DOHH2 (cell line): Measurements from ENCODE around the gene CR1.
"Not testable (repeated sequence)": the region's sequence is repeated elsewhere in the genome, so short reads cannot be mapped to it uniquely, and the experiment has no call there.

Source experiments
- H3F3A ChIP-seq: fragments of 200-600 bp; sonication (generic), shearing (Covaris generic); 2 replicates; pipeline ENCODE4 v1.6.0; 2016; ENCODE audit warnings: antibody characterized with exemption, mild to moderate bottlenecking; ENCODE audit not compliant: control insufficient read depth, insufficient read depth
- H3K27ac ChIP-seq: fragments of 200-600 bp; sonication (generic); 2 replicates; pipeline ENCODE4 v1.5.1; 2014; ENCODE audit warnings: low read depth, mild to moderate bottlenecking, low read length, moderate library complexity
- H3K27me3 ChIP-seq: fragments of 200-600 bp; sonication (generic); 2 replicates; pipeline ENCODE4 v1.6.1; 2014; ENCODE audit warnings: mild to moderate bottlenecking, low read length, mixed read lengths; ENCODE audit not compliant: control insufficient read depth
- H3K36me3 ChIP-seq: fragments of 200-600 bp; sonication (generic); 2 replicates; pipeline ENCODE4 v1.6.1; 2014; ENCODE audit warnings: mild to moderate bottlenecking, low read length, moderate library complexity, mixed read lengths; ENCODE audit not compliant: control insufficient read depth
- H3K4me1 ChIP-seq: fragments of 200-600 bp; sonication (generic); 2 replicates; pipeline ENCODE4 v1.6.1; 2014; ENCODE audit warnings: mild to moderate bottlenecking, low read length, mixed read lengths; ENCODE audit not compliant: control insufficient read depth
- H3K4me2 ChIP-seq: fragments of 200-600 bp; sonication (generic); 2 replicates; pipeline ENCODE4 v1.6.0; 2014; ENCODE audit warnings: mild to moderate bottlenecking, low read length, moderate library complexity
- H3K4me3 ChIP-seq: fragments of 200-600 bp; sonication (generic); 2 replicates; pipeline ENCODE4 v1.5.1; 2014; ENCODE audit warnings: mild to moderate bottlenecking, low read length, mixed read lengths
- H3K79me2 ChIP-seq: fragments of 200-600 bp; sonication (generic); 2 replicates; pipeline ENCODE4 v1.6.1; 2014; ENCODE audit warnings: mild to moderate bottlenecking, low read length, mixed read lengths; ENCODE audit not compliant: control insufficient read depth
- H3K9me2 ChIP-seq: fragments of 200-600 bp; sonication (generic); replicated peaks from 2 replicates; pipeline ENCODE4 v1.6.1; 2014; ENCODE audit warnings: mild to moderate bottlenecking, low read length, mixed read lengths; ENCODE audit not compliant: control insufficient read depth
- H3K9me3 ChIP-seq: fragments of 200-600 bp; sonication (generic); 2 replicates; pipeline ENCODE4 v1.6.1; 2014; ENCODE audit warnings: antibody characterized with exemption, low read length, mixed read lengths; ENCODE audit not compliant: control insufficient read depth, insufficient read depth
- H4K20me1 ChIP-seq: fragments of 200-600 bp; sonication (generic); 2 replicates; pipeline ENCODE4 v1.6.0; 2014; ENCODE audit warnings: low read depth, mild to moderate bottlenecking, antibody characterized with exemption, low read length, moderate library complexity; ENCODE audit not compliant: control insufficient read depth, insufficient read depth
- EZH2phosphoT487 ChIP-seq: fragments of 200-600 bp; sonication (generic); IDR thresholded peaks from 2 replicates; pipeline ENCODE4 v1.6.1; 2017; ENCODE audit warnings: borderline replicate concordance, mild to moderate bottlenecking, antibody characterized with exemption, low read length, moderate library complexity, mixed read lengths
- TF ChIP-seq, protein P1 (sequence below): fragments of 200-600 bp; sonication (generic); IDR thresholded peaks from one replicate; pipeline ENCODE4 v1.5.1; 2014; ENCODE audit warnings: antibody characterized with exemption, mild to moderate bottlenecking, low read depth, low read length; ENCODE audit not compliant: poor library complexity, severe bottlenecking

CR1 gene

DNA sequence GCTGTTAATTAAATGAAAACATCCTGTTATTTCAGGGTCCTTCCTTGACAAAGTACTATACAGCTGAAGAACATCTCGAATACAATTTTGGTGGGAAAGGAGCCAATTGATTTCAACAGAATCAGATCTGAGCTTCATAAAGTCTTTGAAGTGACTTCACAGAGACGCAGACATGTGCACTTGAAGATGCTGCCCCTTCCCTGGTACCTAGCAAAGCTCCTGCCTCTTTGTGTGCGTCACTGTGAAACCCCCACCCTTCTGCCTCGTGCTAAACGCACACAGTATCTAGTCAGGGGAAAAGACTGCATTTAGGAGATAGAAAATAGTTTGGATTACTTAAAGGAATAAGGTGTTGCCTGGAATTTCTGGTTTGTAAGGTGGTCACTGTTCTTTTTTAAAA, 143.4 kb downstream of the CR1 start:
- H4K20me1 ChIP-seq, H3K79me2 ChIP-seq, H3K36me3 ChIP-seq, H3K9me3 ChIP-seq, H3K27ac ChIP-seq, H3K4me2 ChIP-seq, H3K4me3 ChIP-seq, H3K4me1 ChIP-seq, H3K27me3 ChIP-seq, H3F3A ChIP-seq, H3K9me2 ChIP-seq: not testable (repeated sequence)

DNA sequence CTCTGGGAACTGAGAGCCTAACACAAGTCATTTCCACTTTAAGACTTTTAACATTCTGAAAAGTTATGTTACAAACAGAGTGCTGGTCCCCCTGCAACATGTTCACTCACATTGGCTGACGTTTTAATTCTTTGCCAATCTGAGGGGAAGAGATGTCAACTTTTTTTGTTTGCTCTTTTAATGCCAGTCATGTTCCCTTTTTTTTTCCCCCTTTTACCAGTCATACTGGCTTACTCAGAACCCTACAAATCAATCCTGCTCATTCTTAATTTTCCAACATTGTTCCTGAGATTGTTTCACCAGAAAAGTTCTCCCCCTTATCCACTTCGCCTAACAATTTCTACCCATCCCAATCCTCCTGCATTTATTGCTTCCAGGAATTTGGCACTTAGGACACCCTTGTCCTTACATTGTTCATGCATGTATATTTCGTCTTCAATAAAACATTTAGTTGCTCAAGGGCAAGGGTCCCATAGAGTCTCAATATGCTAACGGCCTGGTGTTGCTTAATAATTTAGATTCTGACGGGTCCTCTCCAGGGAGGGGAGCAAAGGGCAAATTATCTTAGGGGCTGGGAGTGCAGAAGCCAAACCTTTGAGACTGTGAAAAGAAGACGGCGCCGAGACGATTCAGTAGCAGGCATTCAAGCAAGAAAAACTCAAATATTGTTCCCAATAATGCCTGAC, 148.4 kb downstream of the CR1 start:
- H3K9me3 ChIP-seq = no peaks in the 10 kb centered on the region
- no peaks in the 10 kb centered on the region for H4K20me1 ChIP-seq
- no peak overlapping the region for H3K4me2 ChIP-seq
- H3K79me2 ChIP-seq = no peaks in the 10 kb centered on the region
- H3K36me3 ChIP-seq = no peaks in the 10 kb centered on the region
- TF ChIP-seq, protein P1, sequence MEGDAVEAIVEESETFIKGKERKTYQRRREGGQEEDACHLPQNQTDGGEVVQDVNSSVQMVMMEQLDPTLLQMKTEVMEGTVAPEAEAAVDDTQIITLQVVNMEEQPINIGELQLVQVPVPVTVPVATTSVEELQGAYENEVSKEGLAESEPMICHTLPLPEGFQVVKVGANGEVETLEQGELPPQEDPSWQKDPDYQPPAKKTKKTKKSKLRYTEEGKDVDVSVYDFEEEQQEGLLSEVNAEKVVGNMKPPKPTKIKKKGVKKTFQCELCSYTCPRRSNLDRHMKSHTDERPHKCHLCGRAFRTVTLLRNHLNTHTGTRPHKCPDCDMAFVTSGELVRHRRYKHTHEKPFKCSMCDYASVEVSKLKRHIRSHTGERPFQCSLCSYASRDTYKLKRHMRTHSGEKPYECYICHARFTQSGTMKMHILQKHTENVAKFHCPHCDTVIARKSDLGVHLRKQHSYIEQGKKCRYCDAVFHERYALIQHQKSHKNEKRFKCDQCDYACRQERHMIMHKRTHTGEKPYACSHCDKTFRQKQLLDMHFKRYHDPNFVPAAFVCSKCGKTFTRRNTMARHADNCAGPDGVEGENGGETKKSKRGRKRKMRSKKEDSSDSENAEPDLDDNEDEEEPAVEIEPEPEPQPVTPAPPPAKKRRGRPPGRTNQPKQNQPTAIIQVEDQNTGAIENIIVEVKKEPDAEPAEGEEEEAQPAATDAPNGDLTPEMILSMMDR = no peak
- no peak for TF ChIP-seq EZH2phosphoT487
- no peaks in the 10 kb centered on the region for H3K9me2 ChIP-seq
- H3K27ac ChIP-seq = no peak overlapping the region
- no peaks in the 10 kb centered on the region for H3K27me3 ChIP-seq
- H3K4me1 ChIP-seq = no peaks in the 10 kb centered on the region
- H3K4me3 ChIP-seq = no peak overlapping the region
- no peaks in the 10 kb centered on the region for H3F3A ChIP-seq

DNA sequence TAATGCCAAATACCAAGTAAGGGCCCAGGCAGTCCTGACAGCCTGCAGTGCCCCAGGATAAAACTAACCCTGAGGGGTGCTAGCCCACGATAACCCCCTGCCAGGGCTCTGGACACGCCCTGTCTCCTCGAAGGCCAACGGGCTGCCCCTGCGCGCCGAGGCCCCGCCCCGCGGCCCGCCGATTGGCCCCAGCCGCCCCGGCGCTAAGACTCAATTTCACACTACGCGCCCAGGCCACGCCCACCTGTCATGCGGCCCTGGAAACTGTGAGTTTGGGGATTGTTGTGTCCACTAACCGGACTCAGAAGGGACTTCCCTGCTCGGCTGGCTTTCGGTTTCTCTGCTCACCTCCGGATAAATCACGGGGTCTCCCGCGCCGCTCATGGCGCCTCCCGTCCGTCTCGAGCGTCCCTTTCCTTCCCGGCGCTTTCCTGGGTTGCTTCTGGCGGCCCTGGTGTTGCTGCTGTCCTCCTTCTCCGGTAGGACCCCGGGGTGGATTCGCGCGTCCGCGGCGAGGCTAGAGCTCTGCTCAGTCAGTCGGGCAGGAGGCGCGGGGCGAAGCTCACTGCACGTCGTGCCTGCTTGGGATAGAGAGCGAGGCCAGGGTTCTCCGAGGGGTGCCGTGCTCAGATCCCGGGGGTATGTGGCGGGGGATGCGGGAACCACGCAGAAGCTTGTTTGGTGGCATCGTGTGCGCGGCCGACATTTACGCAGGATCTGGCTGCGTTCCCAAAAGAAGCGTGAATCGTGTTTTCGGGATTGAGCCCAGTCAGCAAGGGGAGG, 149.1 kb downstream of the CR1 start, which contains the start of gene CR1L:
Gene CR1L, plus strand, starts transcription at position 282 of the 783 bp plus-strand sequence. Its CDS starts 101 bp downstream, at position 383.
- no peak within 1 kb of the TSS for H3K27ac ChIP-seq
- H3K4me2 ChIP-seq = no peak within 1 kb of the TSS
- no peaks in the 10 kb centered on the region for H3K79me2 ChIP-seq
- H4K20me1 ChIP-seq = no peaks in the 10 kb centered on the region
- no peaks in the 10 kb centered on the region for H3F3A ChIP-seq
- no peaks in the 10 kb centered on the region for H3K9me2 ChIP-seq
- H3K27me3 ChIP-seq = no peaks in the 10 kb centered on the region
- H3K36me3 ChIP-seq = no peaks in the 10 kb centered on the region
- H3K4me1 ChIP-seq = peaks cover under 1% of the 10 kb centered on the region
- H3K4me3 ChIP-seq = no peak within 1 kb of the TSS
- TF ChIP-seq EZH2phosphoT487 = no peak
- TF ChIP-seq, protein P1 = no peak
- no peaks in the 10 kb centered on the region for H3K9me3 ChIP-seq

DNA sequence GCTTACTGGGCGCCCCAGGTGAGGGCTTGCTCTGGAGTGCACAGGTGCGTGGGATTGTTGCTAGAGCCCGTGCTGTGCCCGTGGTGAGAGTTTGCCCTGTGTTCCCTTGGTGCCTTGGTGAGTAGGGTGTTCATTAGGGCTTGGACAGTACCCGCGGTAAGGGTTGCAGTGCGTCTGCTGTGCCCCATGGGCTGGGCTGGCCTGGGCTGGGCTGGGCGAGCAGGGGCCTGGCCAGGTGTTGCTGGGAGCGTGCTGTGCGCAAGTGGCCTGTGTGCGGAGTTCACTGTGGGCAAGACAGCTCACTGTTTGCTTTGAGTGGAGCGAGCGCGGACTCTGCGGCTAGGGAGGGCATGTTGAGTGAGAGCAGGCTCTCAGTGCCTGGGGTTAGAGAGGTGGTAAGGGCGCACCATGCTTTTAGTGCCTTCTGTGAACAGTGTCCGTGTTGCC, 149.7 kb downstream of the CR1 start:
- Histone ChIP-seq H3K4me3 (no peak overlapping the region), H3K4me2 (no peak overlapping the region), H3K9me3 (no peaks in the 10 kb centered on the region), H3K27me3 (no peaks in the 10 kb centered on the region), H3F3A (no peaks in the 10 kb centered on the region), H3K4me1 (peaks cover 6% of the 10 kb centered on the region), H3K9me2 (no peaks in the 10 kb centered on the region), H3K27ac (no peak overlapping the region), H4K20me1 (no peaks in the 10 kb centered on the region), H3K36me3 (no peaks in the 10 kb centered on the region), H3K79me2 (no peaks in the 10 kb centered on the region)
- TF ChIP-seq, protein P1 = no peak
- no peak for TF ChIP-seq EZH2phosphoT487
